ENCODE measurements around the gene EEF1AKMT2. TPM values are rescaled to one million over a fixed set of nuclear protein-coding genes. Genes with fewer than 3 reads are reported as not detected.

Gene EEF1AKMT2
- total RNA-seq (2022; extraction: Qiagen RNA extraction), result 15.0 to 19.7 TPM (median 16.6 TPM) in 5 replicates

GRCh38 chr10:124791547-124792348, at the start of gene EEF1AKMT2:
EEF1AKMT2 (minus strand) TSS chr10:124791887; CDS start chr10:124791833, 54 bp downstream.

GRCh38 chr10:124744102-124745050, 47.3 kb downstream of the EEF1AKMT2 start, which contains the start of gene FAM53B:
FAM53B (minus strand) TSS chr10:124744378; CDS start chr10:124706713, 37,665 bp downstream.

Other genes with a start within 250 kb of the EEF1AKMT2 start
- 9.6 to 15.8 TPM (median 14.1 TPM) in 5 replicates for gene FAM53B, start 47.5 kb downstream of the EEF1AKMT2 start, total RNA-seq (2022; extraction: Qiagen RNA extraction)
- gene ABRAXAS2, start 9.9 kb upstream of the EEF1AKMT2 start, total RNA-seq (2022; extraction: Qiagen RNA extraction), result 16.2 to 18.9 TPM (median 17.4 TPM) in 5 replicates
- gene ZRANB1, start 150.2 kb upstream of the EEF1AKMT2 start, total RNA-seq (2022; extraction: Qiagen RNA extraction), result 8.2 to 10.7 TPM (median 10.1 TPM) in 5 replicates